Suprapubic skin (tissue), 4 donors: ENCODE data around the gene ITIH1.

ENCODE experiments used
- EP300 ChIP-seq: sonication (generic); formaldehyde crosslinking; IDR thresholded peaks from one replicate; pipeline ENCODE4 v1.6.1; 2017; ENCODE audit warnings: antibody characterized with exemption
- POLR2A ChIP-seq, 2 donors: fragments of 450-650 bp; IDR thresholded peaks; one replicate each; pipeline ENCODE4 v1.6.1; 2017; ENCODE audit warnings: antibody characterized with exemption in 2 of 2, mild to moderate bottlenecking in 2 of 2, moderate library complexity in 2 of 2
- POLR2AphosphoS5 ChIP-seq, 3 donors: sonication (generic); formaldehyde crosslinking; IDR thresholded peaks; one replicate each; pipeline ENCODE4 v1.6.1; 2017; ENCODE audit warnings: antibody characterized with exemption in 3 of 3
- TF ChIP-seq, protein P1 (sequence below), 2 donors: fragments of 200-600 bp in 1 of 2; fragments of 450-650 bp in 1 of 2; sonication (generic) in 1 of 2; IDR thresholded peaks; one replicate each; pipeline ENCODE4 v1.5.1; 2016 to 2019; ENCODE audit warnings: antibody characterized with exemption in 2 of 2, mild to moderate bottlenecking in 1 of 2, moderate library complexity in 1 of 2

DNA sequence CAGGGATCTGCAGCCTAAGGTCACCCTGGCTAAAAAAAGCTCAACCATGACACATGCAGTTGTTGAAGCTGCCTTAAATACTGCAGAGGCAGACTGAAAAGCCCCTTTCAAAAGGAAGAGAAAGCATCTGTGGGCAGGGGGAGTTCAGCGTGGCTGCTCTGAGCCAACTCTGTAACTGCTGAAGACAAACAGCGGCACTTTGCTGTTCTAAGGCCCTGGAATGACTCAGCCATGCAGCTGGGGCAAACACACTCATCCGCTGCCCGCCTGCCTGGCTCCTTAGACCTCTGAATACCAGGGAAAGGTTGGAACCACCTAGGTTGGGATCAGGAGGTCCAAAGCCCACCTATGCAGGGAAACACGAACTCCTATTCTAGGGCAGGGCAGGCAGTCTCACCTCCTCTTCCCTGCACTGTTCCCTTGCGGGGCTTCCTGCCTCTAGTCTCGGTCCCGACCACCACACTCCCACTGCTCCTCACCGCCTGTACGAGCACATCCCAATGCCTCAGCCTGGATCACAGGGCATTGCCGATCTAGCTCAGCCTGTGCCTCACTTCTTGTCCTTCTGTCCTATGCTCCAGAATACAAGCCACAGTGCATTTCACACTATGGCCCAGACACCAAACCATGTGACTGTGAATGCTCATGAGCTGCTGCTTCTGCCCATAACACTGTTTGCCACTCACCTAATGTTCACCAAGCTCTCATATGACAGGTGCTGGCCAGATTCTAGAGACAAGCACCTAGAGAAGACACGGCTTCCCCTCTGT, 64.0 kb downstream of the ITIH1 start:
- TF ChIP-seq, protein P1, sequence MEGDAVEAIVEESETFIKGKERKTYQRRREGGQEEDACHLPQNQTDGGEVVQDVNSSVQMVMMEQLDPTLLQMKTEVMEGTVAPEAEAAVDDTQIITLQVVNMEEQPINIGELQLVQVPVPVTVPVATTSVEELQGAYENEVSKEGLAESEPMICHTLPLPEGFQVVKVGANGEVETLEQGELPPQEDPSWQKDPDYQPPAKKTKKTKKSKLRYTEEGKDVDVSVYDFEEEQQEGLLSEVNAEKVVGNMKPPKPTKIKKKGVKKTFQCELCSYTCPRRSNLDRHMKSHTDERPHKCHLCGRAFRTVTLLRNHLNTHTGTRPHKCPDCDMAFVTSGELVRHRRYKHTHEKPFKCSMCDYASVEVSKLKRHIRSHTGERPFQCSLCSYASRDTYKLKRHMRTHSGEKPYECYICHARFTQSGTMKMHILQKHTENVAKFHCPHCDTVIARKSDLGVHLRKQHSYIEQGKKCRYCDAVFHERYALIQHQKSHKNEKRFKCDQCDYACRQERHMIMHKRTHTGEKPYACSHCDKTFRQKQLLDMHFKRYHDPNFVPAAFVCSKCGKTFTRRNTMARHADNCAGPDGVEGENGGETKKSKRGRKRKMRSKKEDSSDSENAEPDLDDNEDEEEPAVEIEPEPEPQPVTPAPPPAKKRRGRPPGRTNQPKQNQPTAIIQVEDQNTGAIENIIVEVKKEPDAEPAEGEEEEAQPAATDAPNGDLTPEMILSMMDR (IDR thresholded peaks at IDR 0.05) = no peak
- TF ChIP-seq POLR2A (IDR thresholded peaks at IDR 0.05) (no peak), EP300 (no peak), POLR2AphosphoS5 (IDR thresholded peaks at IDR 0.05) (no peak)
